CD14-positive monocyte (primary cell): ENCODE measurements around the gene ABLIM3. TPM values are rescaled to one million over a fixed set of nuclear protein-coding genes. Genes with fewer than 3 reads are reported as not detected.

ENCODE experiments used
- DNase-seq, 3 donors: peaks; one replicate each; pipeline ENCODE4 v3.0.0-alpha.2; 2011 to 2022
- H2AFZ ChIP-seq: 2 replicates; pipeline ENCODE4 v1.6.0; 2012; ENCODE audit warnings: mild to moderate bottlenecking, low read depth, low read length, inconsistent platforms; ENCODE audit not compliant: insufficient read depth, poor library complexity, severe bottlenecking
- H3K27ac ChIP-seq, 2 donors: 1 replicate in 1 of 2; 2 replicates in 1 of 2; pipeline ENCODE4 v1.5.1; 2012 to 2013; ENCODE audit warnings: low read length in 2 of 2, control low read depth in 1 of 2, inconsistent platforms in 1 of 2, low read depth in 1 of 2, mild to moderate bottlenecking in 1 of 2
- H3K27me3 ChIP-seq, 2 donors: one replicate each; pipeline versions ENCODE4 v1.6.0 to v1.6.1; 2011 to 2013; ENCODE audit warnings: low read length in 2 of 2; ENCODE audit not compliant: control insufficient read depth in 2 of 2, insufficient read depth in 2 of 2
- H3K36me3 ChIP-seq, 2 donors: replicated peaks in 1 of 2; 1 replicate in 1 of 2; 2 replicates in 1 of 2; pipeline versions ENCODE4 v1.5.1 to v1.6.1; 2012 to 2013; ENCODE audit warnings: low read length in 2 of 2, control low read depth in 1 of 2, inconsistent platforms in 1 of 2, mild to moderate bottlenecking in 1 of 2; ENCODE audit not compliant: insufficient read depth in 2 of 2, control insufficient read depth in 1 of 2
- H3K4me1 ChIP-seq, 2 donors: 1 replicate in 1 of 2; 2 replicates in 1 of 2; pipeline versions ENCODE4 v1.5.1 to v1.6.1; 2012 to 2013; ENCODE audit warnings: low read length in 2 of 2, control low read depth in 1 of 2, inconsistent platforms in 1 of 2, mild to moderate bottlenecking in 1 of 2, moderate library complexity in 1 of 2; ENCODE audit not compliant: insufficient read depth in 2 of 2, control insufficient read depth in 1 of 2
- H3K4me2 ChIP-seq: replicated peaks from 2 replicates; pipeline ENCODE3; 2012; ENCODE audit warnings: low read length, moderate library complexity, mild to moderate bottlenecking; ENCODE audit not compliant: poor library complexity, severe bottlenecking; ENCODE audit errors: extremely low read depth
- H3K4me3 ChIP-seq, 3 experiments: fragments of 200-600 bp in 1 of 3; sonication (generic) in 1 of 3; replicated peaks in 1 of 3; 1 replicate in 2 of 3; 2 replicates in 1 of 3; pipeline ENCODE4 v1.5.1; 2011 to 2013; ENCODE audit warnings: low read length in 3 of 3, mild to moderate bottlenecking in 3 of 3, control low read depth in 2 of 3, low read depth in 2 of 3, inconsistent platforms in 1 of 3, moderate library complexity in 1 of 3
- H3K79me2 ChIP-seq: 2 replicates; pipeline ENCODE4 v1.6.0; 2012; ENCODE audit warnings: mild to moderate bottlenecking, control low read depth, inconsistent platforms, low read length, moderate library complexity; ENCODE audit not compliant: insufficient read depth
- H3K9ac ChIP-seq: 2 replicates; pipeline ENCODE4 v1.6.0; 2017; ENCODE audit warnings: low read length, mild to moderate bottlenecking; ENCODE audit not compliant: insufficient read depth, poor library complexity, severe bottlenecking
- H3K9me3 ChIP-seq, 2 donors: replicated peaks in 1 of 2; 1 replicate in 1 of 2; 2 replicates in 1 of 2; pipeline versions ENCODE4 v1.5.1 to v1.6.1; 2012 to 2013; ENCODE audit warnings: low read length in 2 of 2, control low read depth in 1 of 2; ENCODE audit not compliant: control insufficient read depth in 1 of 2, insufficient read depth in 1 of 2
- H4K20me1 ChIP-seq: 2 replicates; pipeline ENCODE4 v1.6.0; 2012; ENCODE audit warnings: mild to moderate bottlenecking, low read length, control low read depth, moderate library complexity; ENCODE audit not compliant: insufficient read depth
- H3K27ac Mint-ChIP-seq, 7 donors: one replicate each; pipeline ENCODE4 v1.8.0; 2020; ENCODE audit warnings: mild to moderate bottlenecking in 7 of 7, mixed read lengths in 7 of 7, moderate library complexity in 6 of 7, inconsistent platforms in 2 of 7
- H3K27me3 Mint-ChIP-seq, 3 donors: one replicate each; pipeline ENCODE4 v1.8.0; 2021 to 2022; ENCODE audit warnings: low read depth in 3 of 3, mild to moderate bottlenecking in 3 of 3, mixed read lengths in 3 of 3, moderate library complexity in 3 of 3, inconsistent platforms in 1 of 3
- H3K36me3 Mint-ChIP-seq, 2 donors: one replicate each; pipeline ENCODE4 v1.8.0; 2020; ENCODE audit warnings: mixed read lengths in 2 of 2, inconsistent platforms in 1 of 2, mild to moderate bottlenecking in 1 of 2
- H3K4me1 Mint-ChIP-seq: one replicate; pipeline ENCODE4 v1.8.0; 2020; ENCODE audit warnings: mild to moderate bottlenecking, mixed read lengths
- H3K4me3 Mint-ChIP-seq, 2 donors: one replicate each; pipeline ENCODE4 v1.8.0; 2020; ENCODE audit warnings: mild to moderate bottlenecking in 2 of 2, mixed read lengths in 2 of 2, moderate library complexity in 1 of 2
- H3K9me3 Mint-ChIP-seq, 7 donors: one replicate each; pipeline ENCODE4 v1.8.0; 2020 to 2022; ENCODE audit warnings: mixed read lengths in 7 of 7, mild to moderate bottlenecking in 6 of 7, moderate library complexity in 6 of 7, inconsistent platforms in 2 of 7
- CTCF ChIP-seq: fragments of 200-600 bp; IDR thresholded peaks from one replicate; pipeline ENCODE4 v1.8.0; 2022; ENCODE audit warnings: antibody characterized with exemption, mild to moderate bottlenecking
- WGBS: methylation state at CpG from one replicate; pipeline ENCODE4 v1.1.5; 2013; ENCODE audit warnings: missing lambda C conversion rate; ENCODE audit not compliant: insufficient coverage; 5-methylcytosine and 5-hydroxymethylcytosine counted together
- intact Hi-C, 2 donors: fragments of 100-400 bp; cut with micrococcal nuclease; formaldehyde crosslinking; loops; one replicate each; pipeline versions ENCODE4 v1.15.0 to v1.15.1; 2023
- polyA plus RNA-seq, 3 donors: library from polyadenylated mRNA; depleted of rRNA in 1 of 3; unstranded in 2 of 3; stranded (reverse) in 1 of 3; fragments of 300-500 nt in 2 of 3; fragments of >200 nt in 1 of 3; fragmentation: Illumina TruSeq in 2 of 3; gene quantifications; 1 replicate in 2 of 3; 2 replicates in 1 of 3; pipeline ENCODE4 v1.2.3, GENCODE V29; 2012 to 2021

ABLIM3 gene
- polyA plus RNA-seq, 3 donors: 0.22 to 0.74 TPM; not detected in 1

GRCh38 chr5:149135536-149136201 is 5.6 kb upstream of the ABLIM3 start:
- no peak for DNase-seq
- Mint-ChIP-seq H3K36me3 (no peaks in the 10 kb centered on the region), H3K4me3 (no peak overlapping the region), H3K9me3 (no peaks in the 10 kb centered on the region), H3K27me3 (peaks cover 7 to 15% (median 9%) of the 10 kb centered on the region in 3 donors), H3K27ac (no peak overlapping the region), H3K4me1 (peaks cover 9% of the 10 kb centered on the region)
- no peak overlapping the region for H3K27ac ChIP-seq
- H3K4me1 ChIP-seq: peaks cover 0 to 8% of the 10 kb centered on the region in 2 donors
- no peak overlapping the region for H3K9ac ChIP-seq
- H3K79me2 ChIP-seq: no peaks in the 10 kb centered on the region
- H3K4me2 ChIP-seq: no peak overlapping the region
- H3K9me3 ChIP-seq: no peaks in the 10 kb centered on the region
- H4K20me1 ChIP-seq: no peaks in the 10 kb centered on the region
- no peaks in the 10 kb centered on the region for H3K36me3 ChIP-seq
- no peak for TF ChIP-seq CTCF
- H3K27me3 ChIP-seq: no peaks in the 10 kb centered on the region
- H2AFZ ChIP-seq: no peak overlapping the region
- no peak overlapping the region for H3K4me3 ChIP-seq
- WGBS: no CpG with 5 or more reads among the region's 1 CpG
- intact Hi-C loops: no loop called here

- Histone ChIP-seq H3K27me3 (peaks cover 0 to 10% of the 10 kb centered on the region in 2 donors), H3K27ac (no peak overlapping the region), H3K4me2 (no peak overlapping the region), H3K36me3 (no peaks in the 10 kb centered on the region), H3K9me3 (no peaks in the 10 kb centered on the region), H3K4me1 (peaks cover 10 to 23% of the 10 kb centered on the region in 2 donors), H3K9ac (no peak overlapping the region), H2AFZ (no peak overlapping the region), H3K79me2 (no peaks in the 10 kb centered on the region), H4K20me1 (no peaks in the 10 kb centered on the region), H3K4me3 (no peak overlapping the region)
- no peaks in the 10 kb centered on the region for H3K9me3 Mint-ChIP-seq
- H3K4me3 Mint-ChIP-seq: no peak overlapping the region
- no peak overlapping the region for H3K27ac Mint-ChIP-seq
- no peak for DNase-seq
- TF ChIP-seq CTCF: no peak
- intact Hi-C loops: no loop called here
- peaks cover 9 to 26% (median 15%) of the 10 kb centered on the region in 3 donors for H3K27me3 Mint-ChIP-seq
- H3K36me3 Mint-ChIP-seq: no peaks in the 10 kb centered on the region
- WGBS: 100% methylated on average over 1 of the region's 7 CpGs
- H3K4me1 Mint-ChIP-seq: peaks cover 16% of the 10 kb centered on the region
Measured at GRCh38 chr5:149138182-149138923, 2.9 kb upstream of the ABLIM3 start.
